Measurements from ENCODE around the gene CPEB4. TPM values are rescaled to one million over a fixed set of nuclear protein-coding genes. Genes with fewer than 3 reads are reported as not detected.

The CPEB4 gene
- total and polyA plus RNA-seq, 9 of the 15 experiments (the other 6 are each of a cell fraction or from before 2014, with no cell fraction given) = 7.4 to 21.3 (median 12.4) TPM

DNA sequence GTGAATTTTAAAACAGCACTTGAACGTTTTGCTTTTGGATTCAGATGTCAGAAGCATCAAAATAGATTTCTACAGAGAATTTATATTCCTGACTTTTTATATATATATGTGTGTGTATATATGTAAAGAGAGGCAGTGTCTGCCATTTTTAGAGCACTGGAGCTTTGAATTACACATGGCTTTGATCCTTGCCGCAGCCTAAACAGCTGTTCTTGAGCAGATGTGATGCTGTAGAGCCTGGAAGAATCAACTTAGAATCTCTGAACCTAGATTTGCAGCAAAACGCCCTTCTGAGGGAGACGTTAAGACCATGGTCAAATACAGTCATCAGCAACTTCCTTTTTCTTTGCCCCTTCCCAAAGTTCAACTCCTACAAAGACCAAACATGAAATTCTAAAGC is 79.1 kb downstream of the CPEB4 start:
- DNase-seq (ENCODE audit: extremely low read depth in 1 of 4, low spot score in 3 of 4) = no peak
- FAIRE-seq = no peak
- H3K79me2 ChIP-seq (ENCODE audit: control insufficient read depth, insufficient read depth, low read length) = no peaks in the 10 kb centered on the region
- H3K9me1 ChIP-seq (ENCODE audit: control insufficient read depth, insufficient read depth, low read length) = no peaks in the 10 kb centered on the region
- WGBS (ENCODE audit: insufficient coverage, low coverage, missing lambda C conversion rate) = 9% methylated on average over 4 of the region's 4 CpGs
- no peak for ATAC-seq
- H3K27me3 ChIP-seq (ENCODE audit: control insufficient read depth in 2 of 2, insufficient read depth in 2 of 2, low read length in 2 of 2) = no peaks in the 10 kb centered on the region
- no peak overlapping the region for H3K27ac ChIP-seq (ENCODE audit: extremely low read depth, low read depth, low read length)
- peaks cover 11 to 24% of the 10 kb centered on the region in 2 experiments for H3K4me1 ChIP-seq (replicated peaks in 1 of 2; ENCODE audit: control insufficient read depth in 2 of 2, insufficient read depth in 2 of 2, low read length in 2 of 2)
- in situ Hi-C loops (cut with MboI) = loop anchor here (5.0 kb wide), 1 partner anchor 350 kb away; the partner anchor contains the start of gene BOD1
- ChIA-PET POLR2A (interaction anchor here (1.0 to 2.1 kb wide), 2 partner anchors 9 to 13 kb away, joined by 3 to 9 read pairs; no protein-coding TSS in a partner anchor), CTCF (ENCODE audit: low intra/inter-chr PET ratio) (no interaction called here)
- no peak overlapping the region for H3K4me2 ChIP-seq (ENCODE audit: insufficient read depth, low read length)
- H3K4me3 ChIP-seq = no peak overlapping the region
- intact Hi-C loops (cut with micrococcal nuclease) = loop anchor here (5.0 kb wide), 1 partner anchor 40 kb away; no protein-coding TSS in a partner anchor
- H3K36me3 ChIP-seq (ENCODE audit: control insufficient read depth, insufficient read depth, low read length) = no peaks in the 10 kb centered on the region
- H2AFZ ChIP-seq (ENCODE audit: low read depth, low read length) = no peak overlapping the region
- no peak overlapping the region for H3K9ac ChIP-seq (ENCODE audit: insufficient read depth in 1 of 2, low read depth in 2 of 2, low read length in 2 of 2)
- H3K9me3 ChIP-seq (replicated peaks; ENCODE audit: control insufficient read depth, insufficient read depth, low read depth, low read length) = no peaks in the 10 kb centered on the region; the same call in 1 of the 2 replicates
- no TSS peak for BruUV-seq (replicated peaks)
- no peaks in the 10 kb centered on the region for H4K20me1 ChIP-seq (replicated peaks; ENCODE audit: control insufficient read depth, insufficient read depth, low read length)
- TF ChIP-seq ZNF830 (CRISPR knock-in tag; IDR thresholded peaks at IDR 0.05) = no peak
- no peak for TF ChIP-seq MYC (IDR thresholded peaks at IDR 0.05; ENCODE audit: low read depth, low read length)
- no peak for TF ChIP-seq MYC (CRISPR knock-in tag; IDR thresholded peaks at IDR 0.05; ENCODE audit: borderline replicate concordance, low read depth)
- TF ChIP-seq FOXP1 (CRISPR knock-in tag; IDR thresholded peaks at IDR 0.05) = no peak
- TF ChIP-seq POLR2H (tag; IDR thresholded peaks at IDR 0.05; ENCODE audit: low read depth) = no peak
- TF ChIP-seq SMAD1 (IDR thresholded peaks at IDR 0.05; ENCODE audit: low read depth, low read length, partially characterized antibody) = no peak
- TF ChIP-seq NBN (IDR thresholded peaks at IDR 0.05; ENCODE audit: low read depth) = no peak
- TF ChIP-seq TCF7 (IDR thresholded peaks at IDR 0.05; ENCODE audit: borderline replicate concordance) = no peak
- TF ChIP-seq ZNF121 (CRISPR knock-in tag; conservative IDR thresholded peaks at IDR 0.05) = no peak
- TF ChIP-seq PPARD (CRISPR knock-in tag; IDR thresholded peaks at IDR 0.05) = no peak
- no peak for TF ChIP-seq TCF15 (CRISPR knock-in tag; IDR thresholded peaks at IDR 0.05)
- no peak for TF ChIP-seq MYNN (IDR thresholded peaks at IDR 0.05)
- no peak for TF ChIP-seq MYNN (CRISPR knock-in tag; IDR thresholded peaks at IDR 0.05)
